ENCODE results near the gene ATXN8OS. TPM values are rescaled to one million over a fixed set of nuclear protein-coding genes. Genes with fewer than 3 reads are reported as not detected.

ATXN8OS gene
- polyA plus RNA-seq, 2 of the 4 experiments (the other 2 are of a cell fraction): not detected

- Histone ChIP-seq H3K9me3 (no peaks in the 10 kb centered on the region), H3K4me3 (no peak overlapping the region), H3K4me2 (no peak overlapping the region), H3K4me1 (no peaks in the 10 kb centered on the region), H3K27ac (no peak overlapping the region)
- no peak for ATAC-seq
- WGBS (ENCODE audit: missing lambda C conversion rate): 15% methylated on average over 1 of the region's 1 CpG
- TF ChIP-seq ZSCAN20 (CRISPR knock-in tag; IDR thresholded peaks at IDR 0.05): no peak
- no peak for TF ChIP-seq EP300 (IDR thresholded peaks at IDR 0.05)
- no peak for TF ChIP-seq RNF2 (IDR thresholded peaks at IDR 0.05; ENCODE audit: borderline replicate concordance, low read depth)
- no peak for TF ChIP-seq TFCP2L1 (CRISPR knock-in tag; IDR thresholded peaks at IDR 0.05)
- TF ChIP-seq JUNB (IDR thresholded peaks at IDR 0.05): no peak
- TF ChIP-seq FOXS1 (CRISPR knock-in tag; IDR thresholded peaks at IDR 0.05): no peak
- TF ChIP-seq CEBPB (IDR thresholded peaks at IDR 0.05): no peak
- TF ChIP-seq ESRRA (IDR thresholded peaks at IDR 0.05; ENCODE audit: borderline replicate concordance, low read length): no peak
- TF ChIP-seq CBX2 (IDR thresholded peaks at IDR 0.05; ENCODE audit: borderline replicate concordance, low read depth): no peak
- TF ChIP-seq RARB (CRISPR knock-in tag; IDR thresholded peaks at IDR 0.05): no peak
- TF ChIP-seq MYC (IDR thresholded peaks at IDR 0.05; ENCODE audit: borderline replicate concordance, low read length): no peak
- no peak for TF ChIP-seq POLR2AphosphoS2 (conservative IDR thresholded peaks at IDR 0.05; ENCODE audit: low read length)
- TF ChIP-seq NPAS2 (CRISPR knock-in tag; IDR thresholded peaks at IDR 0.05; ENCODE audit: borderline replicate concordance): no peak
- TF ChIP-seq KDM5A (IDR thresholded peaks at IDR 0.05): no peak
- no peak for TF ChIP-seq HOXB13 (CRISPR knock-in tag; IDR thresholded peaks at IDR 0.05; ENCODE audit: low read depth)
- TF ChIP-seq HOXA7 (CRISPR knock-in tag; IDR thresholded peaks at IDR 0.05): no peak
- TF ChIP-seq BCL3 (IDR thresholded peaks at IDR 0.05): no peak
- no peak for TF ChIP-seq CTCF (IDR thresholded peaks at IDR 0.05)
- no peak for TF ChIP-seq SREBF2 (IDR thresholded peaks at IDR 0.05)
- no peak for DNase-seq (ENCODE audit: low read depth in 1 of 2, low spot score in 1 of 2)
- ChIA-PET CTCF (no interaction called here), POLR2A (no interaction called here)
- no peak for FAIRE-seq
Measured at GRCh38 chr13:70173598-70173959, 66.0 kb downstream of the ATXN8OS start.

- DNase-seq (ENCODE audit: low read depth in 1 of 2, low spot score in 1 of 2) (no peak), ATAC-seq (no peak), FAIRE-seq (no peak)
- Histone ChIP-seq H3K9me3 (no peaks in the 10 kb centered on the region), H3K4me2 (no peak overlapping the region), H3K4me1 (no peaks in the 10 kb centered on the region), H3K27ac (no peak overlapping the region), H3K4me3 (no peak overlapping the region)
- 46% methylated on average over 1 of the region's 1 CpG for WGBS (ENCODE audit: missing lambda C conversion rate)
- ChIA-PET POLR2A (no interaction called here), CTCF (no interaction called here)
- TF ChIP-seq BHLHE40 (IDR thresholded peaks at IDR 0.05; ENCODE audit: low read depth, low read length): no peak
- TF ChIP-seq MAFK (IDR thresholded peaks at IDR 0.05; ENCODE audit: partially characterized antibody): peak; percentile 46
- no peak for TF ChIP-seq HOXB5 (CRISPR knock-in tag; IDR thresholded peaks at IDR 0.05)
Measured at GRCh38 chr13:70178346-70178745, 70.7 kb downstream of the ATXN8OS start.

Other genes with a start within 250 kb of the ATXN8OS start
- gene KLHL1, start 626 bp downstream of the ATXN8OS start, polyA plus RNA-seq (2011; rRNA removed): not detected in 2 replicates
- gene KLHL1, start 626 bp downstream of the ATXN8OS start, polyA plus RNA-seq (2017; fragmentation: RNase III; extraction: RNeasy Plus Mini Kit Qiagen cat#74134 plus additional on column Dnase treatment): not detected in 3 replicates

Measured in A549 (cell line).